Measurements from ENCODE around the gene SSC5D. TPM values are rescaled to one million over a fixed set of nuclear protein-coding genes. Genes with fewer than 3 reads are reported as not detected.

The SSC5D gene
- total RNA-seq, 1 donor from 2014 or later: 0.20 TPM

DNA sequence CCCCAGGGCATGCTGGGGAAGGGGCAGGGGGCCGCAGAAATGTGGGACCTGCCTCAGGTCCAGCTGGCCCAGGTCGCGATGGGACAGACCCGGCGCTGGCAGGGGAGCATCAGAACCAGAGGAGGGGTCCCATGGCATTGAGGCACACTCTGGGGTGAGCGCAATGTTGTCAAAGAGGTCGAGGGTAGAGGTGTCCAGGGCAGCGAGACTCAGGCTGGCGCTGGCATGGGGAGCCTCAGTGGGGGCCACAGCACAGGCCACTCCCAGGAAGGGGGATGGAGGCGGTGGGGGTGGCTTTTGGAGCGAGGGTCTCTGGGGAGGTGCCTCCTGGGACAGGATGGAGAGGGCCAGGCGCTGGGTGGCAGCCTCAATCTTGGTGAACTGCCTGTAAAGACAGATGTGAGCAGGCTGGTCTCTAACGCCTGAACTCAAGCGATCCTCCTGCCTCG is 24.6 kb upstream of the SSC5D start:
- peaks cover 25% of the 10 kb centered on the region for H3K4me1 Mint-ChIP-seq
- no peaks in the 10 kb centered on the region for H3K27me3 Mint-ChIP-seq
- DNase-seq: no peak
- no peaks in the 10 kb centered on the region for H3K9me3 Mint-ChIP-seq
- POLR2A ChIA-PET: no interaction called here
- no peak overlapping the region for H3K27ac Mint-ChIP-seq
- ATAC-seq (ENCODE audit: low read depth): no peak
- H3K4me3 Mint-ChIP-seq: no peak overlapping the region
- intact Hi-C loops (cut with micrococcal nuclease): loop anchor here (5.0 kb wide), 1 partner anchor 179 kb away; the partner anchor contains the start of genes ZNF580 and ZNF581
- CTCF ChIA-PET: no interaction called here
- TF ChIP-seq, protein P1, sequence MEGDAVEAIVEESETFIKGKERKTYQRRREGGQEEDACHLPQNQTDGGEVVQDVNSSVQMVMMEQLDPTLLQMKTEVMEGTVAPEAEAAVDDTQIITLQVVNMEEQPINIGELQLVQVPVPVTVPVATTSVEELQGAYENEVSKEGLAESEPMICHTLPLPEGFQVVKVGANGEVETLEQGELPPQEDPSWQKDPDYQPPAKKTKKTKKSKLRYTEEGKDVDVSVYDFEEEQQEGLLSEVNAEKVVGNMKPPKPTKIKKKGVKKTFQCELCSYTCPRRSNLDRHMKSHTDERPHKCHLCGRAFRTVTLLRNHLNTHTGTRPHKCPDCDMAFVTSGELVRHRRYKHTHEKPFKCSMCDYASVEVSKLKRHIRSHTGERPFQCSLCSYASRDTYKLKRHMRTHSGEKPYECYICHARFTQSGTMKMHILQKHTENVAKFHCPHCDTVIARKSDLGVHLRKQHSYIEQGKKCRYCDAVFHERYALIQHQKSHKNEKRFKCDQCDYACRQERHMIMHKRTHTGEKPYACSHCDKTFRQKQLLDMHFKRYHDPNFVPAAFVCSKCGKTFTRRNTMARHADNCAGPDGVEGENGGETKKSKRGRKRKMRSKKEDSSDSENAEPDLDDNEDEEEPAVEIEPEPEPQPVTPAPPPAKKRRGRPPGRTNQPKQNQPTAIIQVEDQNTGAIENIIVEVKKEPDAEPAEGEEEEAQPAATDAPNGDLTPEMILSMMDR (IDR thresholded peaks at IDR 0.05): no peak
- H3K36me3 Mint-ChIP-seq (ENCODE audit: low read depth): peaks cover 2% of the 10 kb centered on the region

DNA sequence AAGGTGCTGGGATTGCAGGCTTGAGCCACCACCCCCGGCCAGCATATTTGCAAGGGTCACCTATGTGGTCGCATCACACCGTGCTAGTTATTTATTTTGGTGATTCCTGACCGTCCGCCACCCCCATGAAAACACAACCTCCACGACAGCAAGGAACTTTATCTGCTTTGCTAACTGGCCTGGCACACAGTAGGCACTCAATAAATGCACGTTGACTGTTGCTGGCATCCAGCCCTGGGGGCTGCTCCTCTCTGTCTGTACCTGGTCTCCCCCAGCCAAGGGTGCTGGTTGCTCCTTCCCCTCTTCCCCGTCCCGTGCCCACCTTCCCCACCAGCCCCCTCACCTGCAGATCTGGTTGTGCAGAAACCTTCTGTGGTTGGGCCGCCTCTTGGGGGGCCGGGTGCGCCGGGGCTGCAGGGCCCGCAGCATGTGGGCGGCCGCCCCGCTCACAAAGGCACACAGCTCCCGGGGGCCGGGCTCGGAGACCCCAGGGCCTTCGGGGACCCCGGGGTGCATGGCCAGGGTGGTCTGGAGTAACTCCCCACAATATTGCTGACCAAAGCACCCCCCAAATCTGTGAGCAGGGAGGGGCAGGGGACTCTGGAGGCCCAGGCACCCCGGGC is 24.1 kb upstream of the SSC5D start:
- Mint-ChIP-seq H3K36me3 (ENCODE audit: low read depth) (peaks cover 2% of the 10 kb centered on the region), H3K9me3 (no peaks in the 10 kb centered on the region), H3K27me3 (no peaks in the 10 kb centered on the region), H3K27ac (no peak overlapping the region), H3K4me1 (peaks cover 25% of the 10 kb centered on the region), H3K4me3 (no peak overlapping the region)
- no peak for DNase-seq
- intact Hi-C loops (cut with micrococcal nuclease): loop anchor here (5.0 kb wide), 1 partner anchor 178 kb away; the partner anchor contains the start of genes ZNF580 and ZNF581
- TF ChIP-seq, protein P1 (IDR thresholded peaks at IDR 0.05): no peak
- CTCF ChIA-PET: no interaction called here
- ATAC-seq (ENCODE audit: low read depth): no peak
- POLR2A ChIA-PET: no interaction called here

DNA sequence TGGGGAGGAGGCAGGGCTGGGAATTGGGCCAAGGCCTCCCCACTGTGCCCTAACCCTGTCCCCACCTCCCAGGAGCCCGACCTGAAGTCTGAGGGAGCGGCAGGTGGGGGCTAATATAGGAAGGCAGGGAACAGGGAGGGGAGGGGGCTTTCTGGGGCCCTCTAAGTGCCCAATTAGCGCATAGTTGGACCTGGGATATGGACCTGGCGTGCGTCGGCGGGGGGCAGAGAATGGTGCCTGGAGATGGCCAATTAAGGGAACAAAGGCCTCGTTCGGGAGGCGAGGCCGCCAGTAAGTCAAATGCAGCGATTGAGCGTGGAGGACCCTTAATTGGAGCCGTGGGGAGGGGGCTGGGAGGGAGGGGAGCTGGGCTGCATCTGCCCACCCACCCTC is 23.6 kb upstream of the SSC5D start, which contains the start of gene C19orf85:
TSS of gene C19orf85 (minus strand) at position 90 of the 393 bp plus-strand sequence. CDS start 197 bp downstream, outside the sequence.
- CTCF ChIA-PET: no interaction called here
- ATAC-seq (ENCODE audit: low read depth) (no peak), DNase-seq (no peak)
- no peak within 1 kb of the TSS for H3K4me3 Mint-ChIP-seq
- no peaks in the 10 kb centered on the region for H3K9me3 Mint-ChIP-seq
- POLR2A ChIA-PET: no interaction called here
- peaks cover 2% of the 10 kb centered on the region for H3K36me3 Mint-ChIP-seq (ENCODE audit: low read depth)
- TF ChIP-seq, protein P1 (IDR thresholded peaks at IDR 0.05): no peak
- intact Hi-C loops (cut with micrococcal nuclease): loop anchor here (5.0 kb wide), 1 partner anchor 178 kb away; the partner anchor contains the start of genes ZNF580 and ZNF581
- H3K27ac Mint-ChIP-seq: no peak within 1 kb of the TSS
- peaks cover 25% of the 10 kb centered on the region for H3K4me1 Mint-ChIP-seq
- no peaks in the 10 kb centered on the region for H3K27me3 Mint-ChIP-seq

DNA sequence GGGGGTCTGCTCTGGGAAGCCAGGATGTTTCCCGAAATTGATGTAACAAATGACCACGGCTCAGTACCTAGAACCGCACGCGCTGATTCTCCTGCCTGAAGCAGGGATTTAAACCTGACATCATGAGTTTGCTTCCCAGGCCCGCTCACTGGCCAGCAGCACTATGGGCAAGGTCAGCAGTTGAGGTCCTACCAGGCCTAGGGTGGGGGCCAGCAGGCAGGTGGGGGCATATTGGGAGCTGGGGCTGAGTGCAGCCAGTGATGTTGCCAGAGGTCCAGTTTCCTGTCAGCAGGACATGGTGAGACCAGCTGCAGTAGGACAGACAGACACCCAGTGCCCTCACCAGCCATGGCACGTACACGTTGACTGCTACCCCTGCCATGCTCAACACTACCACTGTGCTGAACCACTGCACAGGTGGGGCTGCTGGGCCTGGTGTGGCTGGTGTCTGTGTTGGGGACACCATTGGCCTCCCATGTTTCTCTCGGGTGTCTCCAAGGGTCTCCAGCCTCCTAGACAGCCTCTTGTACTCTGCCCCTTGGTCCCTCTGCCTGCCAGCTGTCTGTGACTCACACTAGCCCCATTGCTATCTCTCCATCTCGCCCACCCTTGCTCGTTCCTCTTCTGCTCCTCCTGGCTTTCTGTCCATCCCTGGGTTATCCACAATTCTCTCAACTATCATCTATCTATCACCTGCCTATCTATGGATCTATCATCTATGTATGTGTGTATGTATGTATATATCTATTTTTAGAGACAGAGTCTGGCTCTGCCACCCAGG is 22.6 kb upstream of the SSC5D start:
- ChIA-PET CTCF (interaction anchor here (3.6 to 3.8 kb wide), 2 partner anchors 11 to 39 kb away, joined by 20 to 50 read pairs; partner anchors contain the start of gene ZNF628), POLR2A (interaction anchor here (1.1 to 2.3 kb wide), 2 partner anchors 11 to 38 kb away, joined by 5 to 11 read pairs; partner anchors contain the start of gene ZNF628)
- no peak for ATAC-seq (ENCODE audit: low read depth)
- H3K4me3 Mint-ChIP-seq: no peak overlapping the region
- TF ChIP-seq, protein P1 (IDR thresholded peaks at IDR 0.05): no peak
- no peak overlapping the region for H3K27ac Mint-ChIP-seq
- H3K9me3 Mint-ChIP-seq: no peaks in the 10 kb centered on the region
- intact Hi-C loops (cut with micrococcal nuclease): no loop called here
- peaks cover 17% of the 10 kb centered on the region for H3K4me1 Mint-ChIP-seq
- no peak for DNase-seq
- H3K27me3 Mint-ChIP-seq: no peaks in the 10 kb centered on the region
- H3K36me3 Mint-ChIP-seq (ENCODE audit: low read depth): peaks cover 2% of the 10 kb centered on the region

DNA sequence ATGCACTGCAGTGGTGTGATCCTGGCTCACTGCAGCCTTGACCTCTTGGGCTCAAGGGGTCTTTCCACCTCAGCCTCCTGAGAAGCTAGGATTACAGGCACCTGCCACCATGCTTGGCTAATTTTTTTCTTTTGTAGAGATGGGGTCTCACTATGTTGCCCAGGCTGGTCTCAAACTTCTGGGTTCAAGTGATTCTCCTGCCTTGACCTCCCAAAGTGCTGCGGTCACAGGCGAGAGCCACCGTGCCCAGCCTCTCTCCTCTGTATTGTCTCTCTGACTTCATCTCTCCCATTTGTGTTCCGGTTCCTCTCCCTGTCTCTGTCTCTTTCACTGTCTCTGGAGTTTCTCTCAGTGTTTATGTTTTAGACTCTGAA is 22.0 kb upstream of the SSC5D start:
- DNase-seq (no peak), ATAC-seq (ENCODE audit: low read depth) (no peak)
- ChIA-PET CTCF (interaction anchor here (1.5 to 3.8 kb wide), 5 partner anchors 10 to 348 kb away, joined by 3 to 50 read pairs (median 20); partner anchors contain the start of gene ZNF628), POLR2A (interaction anchor here (1.1 to 2.3 kb wide), 2 partner anchors 10 to 38 kb away, joined by 5 to 11 read pairs; partner anchors contain the start of gene ZNF628)
- H3K27ac Mint-ChIP-seq: no peak overlapping the region
- TF ChIP-seq, protein P1 (IDR thresholded peaks at IDR 0.05): no peak
- H3K36me3 Mint-ChIP-seq (ENCODE audit: low read depth): peaks cover 2% of the 10 kb centered on the region
- H3K27me3 Mint-ChIP-seq: no peaks in the 10 kb centered on the region
- intact Hi-C loops (cut with micrococcal nuclease): no loop called here
- peaks cover 13% of the 10 kb centered on the region for H3K4me1 Mint-ChIP-seq
- no peak overlapping the region for H3K4me3 Mint-ChIP-seq
- no peaks in the 10 kb centered on the region for H3K9me3 Mint-ChIP-seq
